GM18858 (cell line): ENCODE data around the gene HOXB6.

Source experiments
- ATAC-seq: cut with Tn5 transposase; IDR thresholded peaks from one replicate; pipeline ENCODE4 v1.9.1; 2021; ENCODE audit not compliant: unreplicated experiment

The HOXB6 gene

GRCh38 chr17:48596000-48596734, 8.6 kb downstream of the HOXB6 start:
- no peak for ATAC-seq

DNA sequence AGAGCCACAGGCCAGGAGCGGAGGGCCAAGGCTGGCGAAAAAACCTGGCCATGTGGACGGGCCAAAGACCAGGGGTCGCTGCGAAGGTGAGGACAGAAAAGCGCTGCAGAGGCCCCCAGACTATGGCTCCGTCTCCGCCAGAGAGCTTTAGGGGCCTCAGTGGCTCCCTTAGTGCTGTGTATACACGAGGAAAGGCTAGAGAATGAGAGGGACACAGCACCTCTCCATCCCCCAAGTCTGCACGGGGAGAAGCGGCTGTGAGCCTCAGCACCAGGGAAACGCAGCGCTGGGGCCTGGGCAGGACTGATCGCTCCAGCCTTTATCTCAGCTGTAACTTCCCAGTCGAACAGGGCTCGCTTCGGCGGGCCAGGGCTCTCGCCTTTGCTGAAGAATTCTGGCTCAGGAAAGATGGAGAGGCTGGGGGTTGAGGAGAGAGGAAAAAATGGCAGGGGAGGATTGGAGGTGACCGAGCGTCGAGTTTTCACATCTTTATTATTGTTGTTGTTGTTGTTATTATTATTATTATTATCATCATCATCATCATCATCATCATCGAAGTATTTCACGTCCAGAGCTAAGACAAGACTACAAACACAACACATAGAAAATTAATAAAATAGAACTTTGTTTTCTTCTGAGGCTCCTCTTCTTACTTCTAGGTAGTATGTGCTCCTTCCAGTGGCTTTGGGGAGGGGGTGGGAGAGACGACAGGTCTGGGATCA, 9.3 kb downstream of the HOXB6 start:
- no peak for ATAC-seq

- no peak for ATAC-seq
Measured at GRCh38 chr17:48594538-48595277, 10.1 kb downstream of the HOXB6 start.

DNA sequence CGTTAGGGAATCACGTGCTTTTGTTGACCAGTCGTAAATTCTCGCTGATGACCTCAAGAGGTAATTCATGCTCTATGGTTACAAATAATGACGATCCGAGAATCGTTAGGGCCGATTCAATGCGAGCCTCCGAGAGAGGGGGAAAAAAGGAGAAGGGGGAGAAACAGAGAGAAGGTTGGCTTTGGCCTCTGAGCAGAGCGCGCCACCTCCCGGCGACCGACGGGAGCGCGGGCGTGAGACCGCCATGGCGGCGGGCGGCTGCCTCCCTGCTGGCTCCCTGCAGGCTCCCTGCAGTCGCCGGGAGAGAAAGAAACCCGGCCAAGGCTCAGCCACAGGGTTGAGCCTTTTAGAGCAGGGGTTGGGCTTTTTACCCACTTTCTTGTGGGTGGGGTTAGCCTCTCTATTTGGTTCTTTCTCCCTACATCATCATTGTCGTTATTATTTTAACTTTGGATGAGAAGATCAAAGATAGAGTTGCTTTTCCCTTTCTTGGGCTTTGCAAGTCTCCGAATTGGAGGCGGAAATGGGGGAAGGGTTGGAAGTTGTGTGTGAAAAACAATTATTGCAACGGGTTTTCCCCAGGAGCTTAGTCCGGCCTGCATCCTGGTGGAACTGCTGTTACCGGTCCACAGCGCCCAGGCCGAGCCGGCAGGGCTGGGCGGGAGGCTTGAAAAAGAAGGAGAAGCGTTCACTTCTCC, 10.8 kb downstream of the HOXB6 start:
- ATAC-seq: no peak

DNA sequence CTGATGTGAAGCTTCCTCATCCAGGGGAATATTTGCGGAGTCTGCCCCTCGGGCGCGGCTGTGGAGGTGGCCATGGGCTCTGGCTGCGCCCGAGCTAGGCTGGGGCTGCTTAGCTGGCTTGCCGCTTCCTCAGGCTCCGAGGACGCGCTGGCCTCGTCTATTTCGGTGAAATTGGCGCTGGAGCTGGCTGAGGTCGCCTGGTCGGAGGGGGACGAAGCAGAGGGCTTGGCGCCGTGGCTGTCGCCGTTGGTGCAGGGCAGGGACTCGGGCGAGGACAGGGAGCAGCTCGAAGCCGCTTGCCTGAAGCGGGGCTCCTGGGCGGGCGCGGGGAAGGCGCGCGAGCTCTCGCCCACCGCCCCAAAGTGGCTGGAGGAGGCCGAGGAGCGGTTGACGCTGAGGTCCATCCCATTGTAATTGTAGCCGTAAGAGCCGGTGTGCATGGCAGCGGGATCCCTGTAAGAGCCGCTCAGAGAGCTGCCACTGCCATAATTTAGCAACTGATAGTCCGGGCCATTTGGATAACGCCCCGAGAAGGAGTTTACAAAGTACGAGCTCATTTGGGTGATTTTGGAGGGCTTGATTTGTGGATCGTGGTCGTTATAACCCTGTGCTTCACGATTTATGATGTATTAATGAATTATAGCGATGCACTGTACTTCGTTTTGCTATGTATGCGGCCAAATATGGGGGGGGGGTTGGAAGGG, 11.5 kb downstream of the HOXB6 start, which contains the start of gene HOXB5:
HOXB5 (minus strand) TSS at position 654 of the 704 bp plus-strand sequence; CDS start at position 557, 97 bp downstream.
- ATAC-seq: no peak

DNA sequence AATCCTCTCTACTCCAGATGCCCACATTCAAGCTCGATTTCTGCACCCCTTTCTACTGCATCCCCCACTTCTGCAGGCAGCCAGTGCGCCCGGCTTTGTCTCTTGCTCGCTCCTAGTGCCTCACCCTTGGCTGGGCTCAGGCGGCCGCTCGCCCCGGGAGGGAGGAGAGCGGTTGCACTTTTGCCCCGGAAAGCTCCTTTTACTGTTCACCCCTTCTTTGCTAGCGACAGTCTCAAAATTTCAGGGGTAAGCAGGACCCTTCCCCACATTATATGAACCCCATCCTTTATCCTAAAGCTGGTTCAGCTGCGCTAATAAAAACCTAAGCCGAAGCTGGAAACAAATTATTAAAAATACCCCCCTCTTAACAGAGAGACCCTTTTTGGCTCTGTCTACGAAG, 12.2 kb downstream of the HOXB6 start:
- no peak for ATAC-seq

DNA sequence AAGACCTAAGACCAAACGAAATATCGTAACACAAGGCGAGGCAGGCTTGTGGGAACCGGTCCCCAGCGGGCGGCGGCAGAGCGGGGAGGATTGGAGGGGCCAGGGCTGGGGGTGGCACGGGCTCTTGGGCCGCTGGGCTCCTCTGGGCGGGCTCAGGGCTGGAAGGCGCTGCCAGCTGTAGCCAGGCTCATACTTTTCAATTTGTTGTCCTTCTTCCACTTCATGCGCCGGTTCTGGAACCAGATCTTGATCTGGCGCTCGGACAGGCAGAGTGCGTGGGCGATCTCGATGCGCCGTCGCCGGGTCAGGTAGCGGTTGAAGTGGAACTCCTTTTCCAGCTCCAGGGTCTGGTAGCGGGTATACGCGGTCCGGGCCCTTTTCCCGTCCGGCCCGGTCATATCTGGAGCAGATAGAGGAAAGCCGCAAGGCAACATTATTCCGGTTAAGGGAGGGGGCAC, 12.7 kb downstream of the HOXB6 start:
- ATAC-seq: no peak

DNA sequence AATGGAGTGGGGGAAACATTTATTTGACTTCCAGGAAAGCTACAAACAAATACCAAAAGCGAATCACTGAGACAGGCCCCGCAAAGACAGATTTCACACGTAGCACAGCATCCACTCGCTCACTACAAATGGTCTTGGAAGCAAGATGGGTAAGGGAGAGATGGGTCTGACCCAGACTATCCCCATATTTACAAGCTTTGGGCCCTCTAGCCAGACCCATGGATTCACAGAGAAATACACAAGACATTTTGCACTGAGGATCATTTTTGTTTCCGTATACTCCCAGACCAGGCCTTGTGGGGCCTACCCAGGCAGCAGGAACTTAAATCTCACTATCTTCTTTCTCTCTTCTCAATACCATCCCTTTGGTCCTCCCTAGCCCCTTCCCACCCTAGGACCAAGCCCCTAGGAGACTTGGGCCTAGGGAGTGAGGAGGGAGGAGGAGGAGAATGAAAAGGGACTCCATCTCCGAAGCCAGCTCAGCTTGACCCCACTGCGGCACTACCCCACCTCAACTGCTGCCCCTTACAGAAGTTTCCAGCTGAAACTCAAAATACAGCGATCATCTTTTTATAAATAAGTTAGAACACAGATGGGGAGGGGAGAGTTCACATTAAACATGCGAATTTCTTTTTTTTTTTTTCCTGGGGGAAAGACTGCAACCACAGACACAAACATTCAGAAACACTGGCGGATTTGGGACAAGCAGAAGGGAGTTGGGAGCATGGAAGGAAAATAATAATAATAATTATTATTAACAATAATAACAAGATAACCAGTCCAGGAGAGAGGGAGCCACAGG, 13.3 kb downstream of the HOXB6 start:
- ATAC-seq: no peak

- ATAC-seq: no peak
Measured at GRCh38 chr17:48590607-48591161, 14.1 kb downstream of the HOXB6 start.

DNA sequence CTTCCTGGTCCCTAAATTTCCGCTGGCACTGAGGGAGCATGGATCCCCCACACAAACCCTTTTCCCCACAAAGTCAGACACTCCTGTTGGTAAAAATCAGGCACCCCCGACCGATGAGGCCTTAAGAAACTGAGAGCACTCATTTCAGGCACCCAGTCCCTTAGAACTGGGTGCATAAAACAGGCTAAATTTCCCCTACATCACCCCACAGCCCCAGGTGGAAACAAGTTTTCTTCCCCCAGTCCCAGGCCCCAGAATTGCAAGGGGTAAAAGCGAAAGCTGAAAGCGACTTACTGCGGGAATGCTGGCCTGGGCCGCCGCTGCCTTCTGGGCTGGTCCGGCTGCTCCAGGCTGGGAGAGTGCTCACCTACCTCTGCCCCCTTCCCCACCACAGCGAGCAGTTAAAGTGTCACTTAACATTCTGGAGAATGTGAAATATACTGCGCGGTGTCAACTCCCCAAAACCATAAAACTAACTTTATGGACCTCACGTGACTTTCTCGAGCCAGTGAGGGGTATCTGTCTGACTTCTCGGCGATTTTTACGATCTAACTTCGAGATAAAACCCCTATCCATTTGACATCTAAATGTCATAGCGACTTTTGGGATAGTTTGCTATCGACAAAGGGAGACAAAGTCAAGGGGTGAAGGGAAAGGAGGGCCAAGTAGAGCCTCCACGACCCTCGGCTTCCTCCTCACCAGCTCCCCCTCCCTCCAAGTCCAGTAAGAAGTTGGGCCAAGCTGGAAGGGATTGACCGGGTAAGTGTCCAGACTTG, 14.8 kb downstream of the HOXB6 start, which contains the start of gene HOXB3:
HOXB3 (minus strand) TSS at position 411 of the 776 bp plus-strand sequence. CDS start 37,767 bp downstream, outside the sequence.
- ATAC-seq: no peak

- no peak for ATAC-seq
Measured at GRCh38 chr17:48589060-48589830, 15.5 kb downstream of the HOXB6 start.

GRCh38 chr17:48588528-48588927, 16.3 kb downstream of the HOXB6 start:
- ATAC-seq: no peak

GRCh38 chr17:48588074-48588415, 16.7 kb downstream of the HOXB6 start:
- no peak for ATAC-seq

DNA sequence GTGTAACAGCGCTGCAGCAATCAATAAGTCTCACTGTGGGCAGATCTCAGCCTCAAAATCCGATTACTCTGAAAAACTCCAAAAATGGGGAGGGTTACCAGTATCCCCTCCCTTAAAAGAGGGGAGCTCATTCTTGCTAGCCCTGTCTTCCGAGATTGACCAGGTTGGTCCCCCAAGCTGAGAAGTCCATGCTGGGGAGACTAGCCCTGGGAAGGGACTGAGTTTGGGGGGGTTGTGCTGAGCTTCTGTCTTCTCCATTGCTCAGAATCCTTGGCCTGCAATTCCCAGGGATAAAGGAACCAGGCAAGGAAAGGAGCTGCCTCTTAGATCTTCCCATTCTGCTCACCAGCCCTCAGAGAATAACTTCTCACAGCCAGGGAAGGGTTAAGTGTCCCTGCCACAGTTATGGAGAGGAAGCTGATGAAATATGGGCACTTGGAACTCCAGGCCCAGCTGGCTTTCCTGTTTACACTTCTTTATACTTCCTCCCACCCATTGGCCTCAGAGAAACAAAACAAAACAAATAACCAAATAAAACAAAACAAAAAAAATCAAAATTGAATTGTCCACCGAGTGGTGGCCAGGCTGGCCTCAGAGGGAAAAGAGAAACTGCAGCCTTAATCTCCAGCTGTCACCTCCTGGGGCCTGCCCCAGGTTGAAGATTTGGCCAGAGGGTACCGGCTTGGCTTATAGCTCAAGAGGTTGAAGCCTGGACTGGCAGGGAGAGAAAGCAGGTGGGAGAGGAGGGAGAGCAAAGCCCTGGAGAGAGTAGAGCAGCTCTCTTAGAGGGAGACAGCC, 17.3 kb downstream of the HOXB6 start:
- ATAC-seq: no peak

DNA sequence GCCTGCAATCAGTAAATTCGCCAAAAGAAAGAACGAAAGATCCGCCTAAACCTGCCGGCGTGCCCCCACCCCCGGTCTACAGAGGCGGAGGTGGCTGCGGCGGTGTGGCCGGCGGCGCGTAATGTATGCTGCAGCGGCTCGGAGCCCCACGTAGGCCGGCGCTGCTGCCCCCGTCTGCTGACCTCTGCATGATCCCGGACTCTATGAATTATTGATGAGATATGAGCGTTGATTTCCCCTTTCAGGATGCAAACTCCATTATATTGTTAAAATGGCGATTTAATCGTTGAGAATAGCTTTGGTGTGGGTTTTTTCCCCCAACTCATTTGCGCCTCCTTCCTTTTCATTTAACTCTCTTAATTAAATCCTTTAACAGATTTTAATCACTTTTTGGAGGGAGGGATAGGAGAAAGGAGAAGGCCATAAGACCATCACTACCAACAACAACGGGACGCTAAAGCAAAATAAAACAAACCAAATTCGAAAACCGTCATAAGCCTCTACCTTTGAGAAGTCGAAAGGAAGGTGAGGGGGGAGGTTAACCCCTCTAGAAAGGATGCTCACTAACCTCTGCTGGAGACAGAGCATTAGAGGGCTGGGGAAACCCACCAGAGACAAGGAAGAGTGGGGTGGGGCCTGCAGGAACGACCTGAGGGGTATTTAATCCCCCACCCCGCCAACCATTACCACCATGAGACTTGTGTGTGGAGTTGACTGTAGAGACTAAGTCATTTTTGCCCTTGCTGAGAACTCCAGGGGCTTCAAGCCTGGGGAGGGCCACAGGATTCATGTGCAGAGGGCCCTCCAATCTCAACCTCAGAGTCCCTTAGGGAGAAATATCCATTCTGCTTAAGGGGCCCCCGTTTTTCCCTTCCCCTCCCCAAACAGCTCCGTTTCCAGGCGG, 18.2 kb downstream of the HOXB6 start:
- ATAC-seq: no peak

GRCh38 chr17:48584223-48584741, 20.5 kb downstream of the HOXB6 start:
- no peak for ATAC-seq
